ENCODE measurements around the gene COL9A3. TPM values are rescaled to one million over a fixed set of nuclear protein-coding genes. Genes with fewer than 3 reads are reported as not detected.

The COL9A3 gene
- total RNA-seq, 1 donor from 2014 or later: 5.5 TPM

- ATAC-seq: no peak
- peak; percentile 60 for DNase-seq (ENCODE audit: missing footprints)
- intact Hi-C loops (cut with DNase I): no loop called here
Observed at GRCh38 chr20:62776692-62777527, 39.9 kb upstream of the COL9A3 start.

GRCh38 chr20:62777528-62777830, 39.4 kb upstream of the COL9A3 start:
- DNase-seq (ENCODE audit: missing footprints) (peak; percentile 35), ATAC-seq (no peak)
- intact Hi-C loops (cut with DNase I): no loop called here

DNA sequence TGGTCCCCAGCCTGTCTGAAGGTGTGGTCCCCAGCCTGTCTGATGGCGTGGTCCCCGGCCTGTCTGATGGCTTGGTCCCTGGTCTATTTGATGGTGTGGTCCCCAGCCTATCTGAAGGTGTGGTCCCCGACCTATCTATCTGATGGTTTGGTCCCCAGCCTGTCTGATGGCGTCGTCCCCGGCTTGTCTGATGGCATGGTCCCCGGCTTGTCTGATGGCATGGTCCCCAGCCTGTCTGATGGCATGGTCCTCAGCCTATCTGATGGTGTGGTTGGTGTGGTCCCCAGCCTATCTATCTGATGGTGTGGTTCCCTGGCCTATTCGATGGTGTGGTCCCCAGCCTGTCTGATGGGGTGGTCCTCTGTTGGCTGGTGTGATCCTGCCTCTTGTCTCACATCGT, 38.8 kb upstream of the COL9A3 start:
- ATAC-seq (no peak), DNase-seq (ENCODE audit: missing footprints) (peak; percentile 46)
- intact Hi-C loops (cut with DNase I): no loop called here

DNA sequence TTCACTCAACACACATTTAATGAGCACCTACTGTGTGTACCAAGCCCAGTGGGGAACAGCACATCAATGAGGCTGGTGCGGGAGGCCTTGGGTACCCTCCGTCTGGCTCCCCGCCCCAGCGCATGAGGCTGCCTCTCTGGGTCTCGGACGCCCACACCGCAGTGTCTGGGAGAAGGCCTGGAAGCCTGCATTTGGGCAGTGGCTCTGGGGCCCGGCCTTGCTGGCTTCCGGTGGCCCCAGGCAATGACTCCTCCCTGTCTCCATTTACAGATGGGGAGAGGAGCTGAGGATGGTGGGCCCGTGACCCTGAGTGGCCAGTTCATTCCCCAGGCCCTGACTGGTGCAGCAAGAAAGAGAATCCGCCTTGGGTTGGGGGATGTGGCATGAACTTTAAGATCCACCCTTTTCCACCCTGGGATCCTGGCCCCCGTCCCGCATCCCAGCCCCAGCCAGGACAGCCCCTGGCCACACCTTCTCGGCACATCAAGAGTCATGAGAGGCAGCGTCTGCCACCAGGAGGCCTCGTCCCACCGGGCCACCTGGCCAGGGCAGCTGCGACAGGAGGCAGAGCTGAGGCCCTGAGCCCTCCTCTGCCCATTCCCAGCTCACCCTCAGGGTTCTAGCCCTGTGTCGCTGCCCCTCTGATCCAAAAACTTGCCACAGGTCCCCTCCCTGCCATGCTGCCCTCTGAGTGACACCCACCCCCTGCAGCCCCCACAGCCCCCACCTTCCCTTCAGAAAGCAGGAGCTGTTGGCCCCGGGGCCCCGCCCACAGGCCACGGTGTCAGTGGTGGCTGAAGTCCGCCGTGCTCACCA, 38.0 kb upstream of the COL9A3 start:
- no peak for ATAC-seq
- intact Hi-C loops (cut with DNase I): no loop called here
- DNase-seq (ENCODE audit: missing footprints): peak; percentile 63

DNA sequence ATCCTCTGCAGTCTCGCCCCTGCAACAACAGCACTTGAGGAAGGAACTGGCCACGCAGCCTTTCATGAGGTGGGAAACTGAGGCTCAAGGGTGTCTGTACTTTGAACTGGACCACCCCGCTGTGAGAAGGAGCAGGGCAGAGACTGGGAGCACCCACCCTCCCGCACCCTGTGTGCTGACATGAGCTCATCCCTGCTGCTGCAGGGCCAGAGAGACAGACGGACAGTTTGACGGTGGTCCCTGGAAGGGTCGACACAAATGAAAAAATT, 37.5 kb upstream of the COL9A3 start:
- intact Hi-C loops (cut with DNase I): no loop called here
- DNase-seq (ENCODE audit: missing footprints): peak; percentile 43
- ATAC-seq: no peak

DNA sequence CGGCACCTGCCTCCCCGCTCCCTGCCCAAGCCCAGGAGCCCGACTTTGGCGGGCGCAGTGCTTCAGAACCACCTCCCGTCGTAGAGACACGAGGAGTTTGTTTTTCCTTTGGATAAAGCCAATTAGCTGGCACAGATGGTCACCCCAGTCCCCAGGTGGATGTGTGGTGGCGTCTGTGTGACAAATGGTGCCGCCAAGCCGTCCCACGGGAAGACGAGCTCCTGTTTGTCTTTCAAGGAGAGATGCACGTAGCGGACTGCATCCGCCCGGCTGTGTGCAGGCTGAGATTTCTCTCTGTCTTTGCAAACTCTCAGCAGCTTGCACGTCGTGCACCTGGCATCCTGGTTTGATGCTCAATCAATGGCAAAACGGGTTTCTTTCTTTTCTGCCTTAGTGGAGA, 36.6 kb upstream of the COL9A3 start:
- intact Hi-C loops (cut with DNase I): no loop called here
- peak; percentile 56 for DNase-seq (ENCODE audit: missing footprints)
- no peak for ATAC-seq

GRCh38 chr20:62780696-62781095, 36.2 kb upstream of the COL9A3 start:
- intact Hi-C loops (cut with DNase I): no loop called here
- DNase-seq (ENCODE audit: missing footprints) (no peak), ATAC-seq (no peak)

DNA sequence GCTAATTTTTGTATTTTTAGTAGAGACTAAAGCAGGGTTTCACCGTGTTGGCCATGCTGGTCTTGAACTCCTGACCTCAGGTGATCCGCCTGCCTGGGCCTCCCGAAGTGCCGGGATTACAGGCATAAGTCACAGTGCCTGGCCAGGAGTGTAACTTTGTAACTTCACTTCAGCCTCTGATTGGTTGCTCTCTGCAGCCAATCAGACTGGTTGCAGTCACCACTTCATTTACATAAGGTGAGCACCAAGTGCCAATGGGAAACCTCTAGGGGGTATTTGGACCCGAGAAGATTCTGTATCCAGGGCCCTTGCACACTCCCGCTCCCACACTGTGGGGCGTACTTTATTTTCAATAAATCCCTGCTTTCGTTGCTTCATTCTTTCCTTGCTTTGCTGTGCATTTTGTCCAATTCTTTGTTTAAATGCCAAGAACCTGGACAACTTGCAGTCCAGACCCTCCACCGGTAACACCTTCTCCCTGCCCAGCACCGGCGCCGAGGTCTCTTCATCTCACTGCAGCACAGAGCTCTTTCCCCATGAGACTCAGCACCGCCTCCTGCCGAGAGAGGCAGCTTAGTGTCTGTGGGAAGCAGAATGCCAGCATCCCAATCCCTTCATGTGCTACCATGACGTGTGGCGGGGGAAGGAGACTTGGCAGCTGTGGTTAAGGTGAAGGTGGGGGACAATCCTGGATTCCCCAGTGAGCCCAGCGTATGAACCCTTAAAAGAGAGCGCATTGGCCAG, 34.5 kb upstream of the COL9A3 start:
- DNase-seq (ENCODE audit: missing footprints) (no peak), ATAC-seq (no peak)
- intact Hi-C loops (cut with DNase I): no loop called here

DNA sequence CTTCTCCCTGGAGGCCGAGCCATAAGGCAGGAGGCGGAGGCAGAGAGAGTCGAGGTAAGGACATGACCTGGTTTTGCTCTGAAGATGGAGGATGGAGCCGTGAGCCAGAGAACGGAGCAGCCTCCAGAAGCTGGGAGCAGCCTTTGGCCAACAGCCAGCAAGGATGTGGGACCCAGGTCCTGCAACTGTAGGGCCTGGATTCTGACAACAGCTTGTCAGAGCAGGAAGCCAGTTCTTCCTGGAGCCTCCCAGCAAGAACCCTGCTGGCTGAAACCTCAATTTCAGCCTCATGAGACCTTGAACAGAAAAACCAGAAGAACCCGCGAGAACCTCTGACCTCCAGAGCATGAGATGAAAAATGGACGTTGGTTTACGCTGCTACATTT, 34.0 kb upstream of the COL9A3 start:
- ATAC-seq (peak; percentile 8), DNase-seq (ENCODE audit: missing footprints) (no peak)
- intact Hi-C loops (cut with DNase I): no loop called here

GRCh38 chr20:62784497-62784896, 32.4 kb upstream of the COL9A3 start:
- no peak for DNase-seq (ENCODE audit: missing footprints)
- ATAC-seq: no peak
- intact Hi-C loops (cut with DNase I): no loop called here

DNA sequence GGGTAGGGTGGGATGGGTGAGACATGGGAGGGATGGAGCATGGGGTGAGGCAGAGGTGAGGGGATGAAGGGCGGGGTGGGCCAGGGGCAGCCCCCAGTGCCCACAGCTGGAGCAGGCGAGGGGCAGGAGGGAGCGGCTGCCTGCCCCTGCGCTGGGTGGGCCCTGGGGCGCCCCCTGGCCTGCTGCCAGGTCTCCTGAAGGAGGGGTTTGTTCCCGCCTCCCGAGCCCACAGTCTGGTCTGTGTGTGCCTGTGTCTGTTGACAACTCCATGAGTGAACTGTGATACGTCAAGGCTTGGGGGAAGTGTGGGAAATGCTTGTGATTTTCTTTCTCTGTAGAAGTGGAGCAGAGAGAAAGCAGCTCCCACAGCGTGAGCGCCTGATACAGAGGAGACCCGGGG, 31.5 kb upstream of the COL9A3 start:
- ATAC-seq (no peak), DNase-seq (ENCODE audit: missing footprints) (no peak)
- intact Hi-C loops (cut with DNase I): no loop called here

GRCh38 chr20:62786157-62786556, 30.7 kb upstream of the COL9A3 start:
- no peak for ATAC-seq
- DNase-seq (ENCODE audit: missing footprints): no peak
- intact Hi-C loops (cut with DNase I): no loop called here

GRCh38 chr20:62787321-62787720, 29.5 kb upstream of the COL9A3 start:
- DNase-seq (ENCODE audit: missing footprints) (no peak), ATAC-seq (no peak)
- intact Hi-C loops (cut with DNase I): no loop called here

DNA sequence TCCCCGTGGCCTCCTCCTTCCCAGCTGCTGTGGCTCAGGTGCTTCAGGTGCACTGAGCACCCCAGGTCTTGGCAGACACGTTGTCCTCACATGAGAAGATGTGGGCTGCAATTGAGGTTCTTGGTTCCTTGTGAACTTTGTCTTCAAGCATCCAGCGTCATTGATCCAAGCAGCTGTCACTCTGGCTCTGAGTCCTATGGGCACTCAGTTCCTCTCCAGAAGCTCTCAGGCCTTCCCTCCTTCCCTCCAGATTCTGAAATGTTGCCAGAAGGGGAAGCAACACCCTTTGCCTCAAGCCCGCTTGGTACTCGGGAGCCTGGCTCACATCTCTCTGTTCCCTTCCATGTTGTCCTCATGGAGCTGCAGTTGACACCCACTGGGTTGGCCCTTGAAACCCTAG, 29.0 kb upstream of the COL9A3 start:
- ATAC-seq: no peak
- intact Hi-C loops (cut with DNase I): no loop called here

DNA sequence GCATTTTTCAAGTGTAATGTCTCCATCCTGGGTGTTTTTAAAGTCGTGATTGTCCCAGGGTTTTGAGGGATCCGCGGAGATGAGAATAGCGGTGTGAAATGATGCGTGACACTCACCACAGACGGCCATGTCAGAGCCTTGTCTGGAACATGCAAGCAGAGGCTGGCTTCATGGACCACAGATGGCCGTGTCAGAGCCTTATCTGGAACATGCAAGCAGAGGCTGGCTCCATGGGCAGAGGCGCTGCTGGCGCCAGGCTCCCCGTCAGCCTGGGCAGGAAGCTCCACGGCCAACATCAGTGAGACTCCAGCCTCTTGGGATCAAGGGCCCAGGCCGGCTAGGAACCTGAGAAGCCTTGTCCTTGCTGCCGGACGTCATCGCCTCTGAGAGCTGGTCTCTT, 28.2 kb upstream of the COL9A3 start:
- ATAC-seq (no peak), DNase-seq (ENCODE audit: missing footprints) (no peak)
- intact Hi-C loops (cut with DNase I): no loop called here

More for the DNA sequence above, 29.0 kb upstream of the COL9A3 start:
- no peak for DNase-seq (ENCODE audit: missing footprints)

DNA sequence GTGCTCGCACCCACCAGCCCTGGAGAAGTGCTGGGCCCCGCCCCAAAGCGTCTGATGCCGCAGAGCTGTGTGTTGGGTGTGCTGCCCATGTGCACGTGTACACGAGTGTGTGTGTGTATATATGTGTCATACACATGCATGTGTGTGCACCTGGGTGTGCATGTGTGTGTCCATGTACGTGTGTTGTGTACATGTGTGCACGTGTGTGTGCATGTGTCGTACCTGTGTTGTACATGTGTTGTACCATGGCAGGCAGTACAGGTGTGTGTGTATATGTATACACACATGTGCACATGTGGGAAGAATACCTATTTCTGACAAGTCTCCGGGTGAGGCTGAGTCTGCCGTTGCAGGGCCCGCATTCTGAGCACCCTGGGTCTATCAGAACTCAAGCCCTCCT, 26.8 kb upstream of the COL9A3 start:
- no peak for ATAC-seq
- no peak for DNase-seq (ENCODE audit: missing footprints)
- intact Hi-C loops (cut with DNase I): loop anchor here (5.0 to 10.0 kb wide), 4 partner anchors 168 to 485 kb away; partner anchors contain the start of genes ADRM1 and RPS21

DNA sequence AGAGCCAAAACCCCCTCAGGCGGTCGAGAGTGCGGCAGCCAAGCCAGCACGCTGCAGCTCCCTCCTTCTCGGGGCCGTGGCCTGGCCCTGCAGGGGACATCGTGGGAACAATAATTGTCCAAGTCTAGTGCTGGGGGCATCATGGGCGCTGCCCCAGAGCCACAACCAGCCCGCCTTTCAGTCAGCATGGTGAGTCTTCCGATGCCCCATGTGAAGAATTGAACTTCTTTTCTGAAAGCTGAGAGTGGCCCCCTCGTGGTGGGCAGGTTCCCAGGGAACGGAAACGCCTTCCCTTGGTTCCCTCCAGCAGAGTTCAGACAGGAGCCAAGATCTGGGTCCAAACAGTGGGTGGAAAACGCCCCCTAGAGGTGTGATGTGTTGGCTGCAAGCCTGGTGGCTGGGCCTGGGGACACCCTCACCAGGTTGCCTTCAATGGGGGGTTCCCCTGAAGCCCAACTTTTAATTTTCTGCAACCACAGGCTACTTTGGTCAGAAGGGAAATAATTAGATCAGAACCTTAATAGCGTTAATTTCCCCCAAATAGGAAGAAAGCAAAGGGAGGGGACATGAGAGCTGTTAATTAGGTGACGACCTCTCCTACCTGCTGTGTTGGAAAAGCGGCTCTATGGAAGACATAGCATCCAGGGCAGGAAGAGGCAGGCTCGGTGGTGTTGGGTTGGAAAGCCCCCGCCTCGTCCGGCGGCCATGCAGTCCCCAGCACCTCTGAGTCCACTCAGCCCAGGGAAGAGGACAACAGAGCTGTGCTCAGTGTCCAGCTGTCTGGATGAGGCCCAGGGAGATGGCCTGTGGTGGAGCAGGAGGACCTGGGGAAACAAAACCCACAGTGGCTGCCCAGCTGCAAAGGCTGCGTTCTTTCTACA, 25.3 kb upstream of the COL9A3 start:
- DNase-seq (ENCODE audit: missing footprints): no peak

DNA sequence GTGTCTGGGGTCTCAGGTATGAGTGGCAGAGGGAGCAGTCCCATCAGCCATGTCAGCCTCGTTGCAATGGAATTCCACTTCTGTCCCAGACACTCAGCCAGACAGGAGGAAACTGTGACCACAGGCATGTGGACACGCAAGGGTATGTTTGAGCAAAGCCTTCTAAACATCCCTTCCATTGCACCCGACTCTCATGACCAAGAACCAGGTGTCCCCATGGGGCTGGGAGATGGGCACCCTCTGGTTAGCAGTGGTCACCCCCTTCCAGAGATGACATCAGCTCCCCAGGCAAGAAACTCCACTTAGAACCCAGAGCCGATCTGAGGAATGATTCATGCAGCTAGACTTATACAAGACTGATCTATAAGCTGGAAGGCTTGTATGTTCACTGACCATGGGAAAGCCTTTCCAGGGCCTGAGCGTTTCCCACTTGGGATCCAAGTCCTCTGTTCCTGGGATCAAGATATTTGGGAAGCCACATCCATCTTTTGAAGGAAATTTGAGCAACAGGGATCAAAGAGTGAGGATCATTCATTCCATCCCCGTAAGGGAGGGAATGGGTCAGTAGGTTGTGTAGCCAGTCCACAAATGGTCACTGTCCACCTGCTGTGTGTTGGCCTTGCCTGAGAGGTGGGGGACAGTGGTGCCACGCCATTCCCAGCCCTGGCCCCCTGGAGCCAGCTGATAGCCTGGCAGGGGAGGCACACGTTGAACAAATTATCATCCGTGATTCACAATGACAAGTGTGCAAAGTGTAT, 24.5 kb upstream of the COL9A3 start:
- intact Hi-C loops (cut with DNase I): loop anchor here (1.0 to 10.0 kb wide), 5 partner anchors 124 to 488 kb away; partner anchors contain the start of genes ADRM1 and RPS21
- ATAC-seq (no peak), DNase-seq (ENCODE audit: missing footprints) (no peak)

More for the DNA sequence above, 25.3 kb upstream of the COL9A3 start:
- no peak for ATAC-seq
- intact Hi-C loops (cut with DNase I): loop anchor here (1.0 to 10.0 kb wide), 5 partner anchors 123 to 487 kb away; partner anchors contain the start of genes ADRM1 and RPS21
